Prostate gland (tissue), 2 donors: Measurements from ENCODE around the gene CCDC85A. TPM values are rescaled to one million over a fixed set of nuclear protein-coding genes. Genes with fewer than 3 reads are reported as not detected.

Experiments used
- DNase-seq: peaks from one replicate; pipeline ENCODE4 v3.0.0-alpha.2; 2019; ENCODE audit warnings: low spot score
- H3K27ac ChIP-seq, 2 donors: fragments of 200-600 bp; sonication (generic); 2 replicates each; pipeline ENCODE4 v1.5.1; 2017 to 2019
- H3K27me3 ChIP-seq: fragments of 200-600 bp; sonication (generic); replicated peaks from 2 replicates; pipeline ENCODE4 v1.5.1; 2019; ENCODE audit not compliant: insufficient read depth
- H3K36me3 ChIP-seq, 2 donors: fragments of 200-600 bp; sonication (generic); 1 replicate in 1 of 2; 2 replicates in 1 of 2; pipeline versions ENCODE4 v1.5.1 to v1.8.1; 2017 to 2019
- H3K4me1 ChIP-seq: fragments of 200-600 bp; sonication (generic); replicated peaks from 2 replicates; pipeline ENCODE4 v1.5.1; 2019
- H3K4me3 ChIP-seq, 2 donors: fragments of 200-600 bp; sonication (generic); 2 replicates each; pipeline ENCODE4 v1.5.1; 2017 to 2019
- H3K9me3 ChIP-seq: fragments of 200-600 bp; sonication (generic); 2 replicates; pipeline ENCODE4 v1.5.1; 2017
- POLR2A ChIP-seq: fragments of 450-650 bp; IDR thresholded peaks from one replicate; pipeline ENCODE4 v1.6.1; 2016; ENCODE audit warnings: antibody characterized with exemption, mild to moderate bottlenecking
- POLR2AphosphoS5 ChIP-seq: sonication (generic); formaldehyde crosslinking; IDR thresholded peaks from one replicate; pipeline ENCODE4 v1.6.1; 2017; ENCODE audit warnings: antibody characterized with exemption
- WGBS: methylation state at CpG from one replicate; pipeline ENCODE4 v1.1.5; 2018; 5-methylcytosine and 5-hydroxymethylcytosine counted together
- intact Hi-C: fragments of 100-400 bp; cut with DNase I; formaldehyde crosslinking; loops from one replicate; pipeline ENCODE4 v1.14.2; 2022
- total RNA-seq, 2 donors: library from RNA; depleted of rRNA; stranded (reverse); fragments of >200 nt; gene quantifications; one replicate each; pipeline ENCODE4 v1.1.0, GENCODE V29; 2016
- TF ChIP-seq, protein P1 (sequence below), 4 experiments: fragments of 200-600 bp in 2 of 4; fragments of 450-650 bp in 2 of 4; sonication (generic) in 2 of 4; IDR thresholded peaks; 1 replicate in 3 of 4; 2 replicates in 1 of 4; pipeline ENCODE4 v1.5.1; 2016 to 2019; ENCODE audit warnings: antibody characterized with exemption in 4 of 4, mild to moderate bottlenecking in 2 of 4, moderate library complexity in 2 of 4

CCDC85A gene
- total RNA-seq, 2 donors from 2014 or later = 1.5 to 4.5 TPM

DNA sequence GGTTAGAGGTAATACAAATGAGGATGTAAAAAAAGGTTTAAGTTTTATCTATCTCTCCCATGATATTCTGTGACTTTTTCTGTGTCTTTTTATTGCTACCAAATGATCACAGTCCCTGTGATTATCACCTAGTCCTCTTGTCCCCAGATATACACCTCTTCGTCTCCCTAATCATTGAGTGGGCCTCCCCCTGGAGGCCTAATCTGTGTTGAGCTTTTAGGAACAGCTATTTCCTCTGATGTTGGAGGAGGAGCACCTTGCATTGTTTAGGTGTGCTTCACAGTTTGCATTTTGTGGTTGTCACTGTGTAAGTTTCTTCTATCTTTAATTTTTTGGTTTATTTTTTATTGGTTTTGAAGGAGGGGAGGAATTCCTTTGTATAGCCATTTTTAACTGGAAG, 33.3 kb downstream of the CCDC85A start:
- H3K4me1 ChIP-seq = no peaks in the 10 kb centered on the region
- intact Hi-C loops = no loop called here
- TF ChIP-seq POLR2A (no peak), POLR2AphosphoS5 (no peak)
- TF ChIP-seq, protein P1, sequence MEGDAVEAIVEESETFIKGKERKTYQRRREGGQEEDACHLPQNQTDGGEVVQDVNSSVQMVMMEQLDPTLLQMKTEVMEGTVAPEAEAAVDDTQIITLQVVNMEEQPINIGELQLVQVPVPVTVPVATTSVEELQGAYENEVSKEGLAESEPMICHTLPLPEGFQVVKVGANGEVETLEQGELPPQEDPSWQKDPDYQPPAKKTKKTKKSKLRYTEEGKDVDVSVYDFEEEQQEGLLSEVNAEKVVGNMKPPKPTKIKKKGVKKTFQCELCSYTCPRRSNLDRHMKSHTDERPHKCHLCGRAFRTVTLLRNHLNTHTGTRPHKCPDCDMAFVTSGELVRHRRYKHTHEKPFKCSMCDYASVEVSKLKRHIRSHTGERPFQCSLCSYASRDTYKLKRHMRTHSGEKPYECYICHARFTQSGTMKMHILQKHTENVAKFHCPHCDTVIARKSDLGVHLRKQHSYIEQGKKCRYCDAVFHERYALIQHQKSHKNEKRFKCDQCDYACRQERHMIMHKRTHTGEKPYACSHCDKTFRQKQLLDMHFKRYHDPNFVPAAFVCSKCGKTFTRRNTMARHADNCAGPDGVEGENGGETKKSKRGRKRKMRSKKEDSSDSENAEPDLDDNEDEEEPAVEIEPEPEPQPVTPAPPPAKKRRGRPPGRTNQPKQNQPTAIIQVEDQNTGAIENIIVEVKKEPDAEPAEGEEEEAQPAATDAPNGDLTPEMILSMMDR (IDR thresholded peaks at IDR 0.05) = no peak
- no peak overlapping the region for H3K4me3 ChIP-seq
- H3K27me3 ChIP-seq = no peaks in the 10 kb centered on the region
- no peaks in the 10 kb centered on the region for H3K36me3 ChIP-seq
- DNase-seq = no peak
- H3K9me3 ChIP-seq = no peaks in the 10 kb centered on the region
- no peak overlapping the region for H3K27ac ChIP-seq
- WGBS = 88% methylated on average over 1 of the region's 1 CpG

DNA sequence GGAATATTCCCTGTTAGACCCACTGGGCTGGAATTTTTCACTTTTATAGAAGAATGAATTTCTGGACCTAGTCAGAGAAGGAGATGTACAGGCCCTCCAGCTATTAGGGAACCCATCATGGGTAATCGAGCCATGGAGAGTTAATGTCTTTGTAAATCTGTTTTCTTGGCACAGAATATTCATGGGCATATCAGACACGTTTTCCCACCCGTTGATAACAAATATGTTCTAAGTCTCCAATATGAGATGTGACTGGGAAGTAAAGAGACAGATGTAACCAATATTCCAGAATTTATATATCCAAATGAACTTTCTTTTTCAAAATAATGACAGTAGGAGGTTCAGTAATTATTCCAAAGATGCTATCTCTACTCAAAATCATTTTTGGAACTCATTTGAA, 38.7 kb downstream of the CCDC85A start:
- Histone ChIP-seq H3K27ac (no peak overlapping the region), H3K9me3 (no peaks in the 10 kb centered on the region), H3K4me1 (no peaks in the 10 kb centered on the region), H3K36me3 (no peaks in the 10 kb centered on the region), H3K4me3 (no peak overlapping the region), H3K27me3 (no peaks in the 10 kb centered on the region)
- intact Hi-C loops = no loop called here
- TF ChIP-seq POLR2AphosphoS5 = no peak
- TF ChIP-seq, protein P1 (IDR thresholded peaks at IDR 0.05) = no peak
- no peak for TF ChIP-seq POLR2A
- 73% methylated on average over 3 of the region's 3 CpGs for WGBS
- no peak for DNase-seq

DNA sequence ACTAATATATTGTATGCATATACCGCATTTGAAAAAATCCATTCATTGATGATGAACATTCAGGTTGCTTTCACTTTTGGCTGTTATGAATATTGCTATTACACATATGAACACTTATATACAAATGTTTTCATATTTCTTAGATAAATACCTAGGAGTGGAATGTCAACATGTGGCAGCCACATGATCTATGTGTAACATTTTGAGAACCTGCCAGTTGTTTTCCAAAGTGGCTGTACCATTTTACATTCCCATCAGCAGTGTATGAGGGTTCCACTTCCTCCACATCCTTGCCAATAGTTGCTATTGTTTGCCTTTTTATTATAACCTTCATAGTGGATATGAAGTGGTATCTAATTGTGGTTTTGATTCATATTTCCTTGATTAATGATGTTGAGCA, 40.5 kb downstream of the CCDC85A start:
- DNase-seq = no peak
- Histone ChIP-seq H3K4me3 (no peak overlapping the region), H3K27me3 (no peaks in the 10 kb centered on the region), H3K36me3 (no peaks in the 10 kb centered on the region), H3K4me1 (no peaks in the 10 kb centered on the region), H3K9me3 (no peaks in the 10 kb centered on the region), H3K27ac (no peak overlapping the region)
- WGBS = 97% methylated on average over 1 of the region's 1 CpG
- intact Hi-C loops = no loop called here
- TF ChIP-seq POLR2A (no peak), POLR2AphosphoS5 (no peak)
- TF ChIP-seq, protein P1 (IDR thresholded peaks at IDR 0.05) = no peak

DNA sequence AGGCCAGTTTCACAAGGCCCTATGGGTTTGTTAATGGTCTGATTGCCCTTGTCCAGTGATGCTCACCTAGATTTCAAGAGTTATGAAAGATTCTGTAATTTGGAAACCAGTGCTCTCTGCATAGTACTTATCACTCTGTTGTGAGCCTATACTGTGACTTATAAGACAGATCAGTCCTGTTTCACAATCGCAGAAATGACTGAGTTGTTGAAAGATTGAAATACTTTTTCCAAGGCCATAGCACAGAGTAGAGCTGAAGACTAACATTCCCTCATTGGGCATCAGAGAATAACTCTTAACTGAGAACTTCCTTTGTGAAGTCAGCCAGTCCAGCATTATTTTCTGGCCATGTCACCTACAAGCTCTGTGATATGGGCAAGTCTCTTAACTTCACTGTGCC, 44.0 kb downstream of the CCDC85A start:
- no peak for DNase-seq
- Histone ChIP-seq H3K27me3 (no peaks in the 10 kb centered on the region), H3K4me1 (no peaks in the 10 kb centered on the region), H3K9me3 (no peaks in the 10 kb centered on the region), H3K27ac (no peak overlapping the region), H3K36me3 (no peaks in the 10 kb centered on the region), H3K4me3 (no peak overlapping the region)
- intact Hi-C loops = no loop called here
- 100% methylated on average over 1 of the region's 1 CpG for WGBS
- TF ChIP-seq POLR2A = no peak
- TF ChIP-seq POLR2AphosphoS5 = no peak
- TF ChIP-seq, protein P1 (IDR thresholded peaks at IDR 0.05) = no peak

DNA sequence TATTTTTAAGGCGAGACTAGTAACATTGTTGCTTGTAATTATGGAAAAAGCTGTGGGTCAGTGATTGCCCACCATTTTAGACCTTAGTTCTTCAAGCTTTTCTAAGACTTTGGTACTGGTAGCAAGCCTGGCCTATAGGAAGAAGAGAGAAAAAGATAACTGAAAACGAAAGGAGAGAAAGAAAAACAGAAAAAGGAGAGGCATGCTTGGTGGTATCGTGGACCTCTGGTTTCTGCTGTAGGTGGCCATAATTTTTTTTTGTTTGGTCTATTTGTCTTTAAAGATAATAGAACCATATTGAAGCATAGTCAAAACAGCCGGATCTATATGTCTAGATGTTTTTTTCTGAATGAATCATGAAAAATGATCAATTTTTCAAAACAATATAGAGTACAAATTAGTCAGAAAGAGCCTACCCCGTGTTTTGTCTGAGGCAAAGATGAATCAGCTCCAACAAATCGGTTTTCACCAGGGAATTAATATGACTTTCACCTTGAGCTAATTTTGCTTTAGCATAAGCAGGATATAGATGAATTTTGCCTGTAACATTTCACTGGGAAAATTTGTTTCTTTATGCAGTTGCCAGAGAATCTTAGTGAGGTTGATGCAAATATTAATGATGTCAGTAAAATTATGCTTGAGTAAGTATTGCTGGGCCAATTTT, 45.7 kb downstream of the CCDC85A start:
- no peak for DNase-seq
- 88% methylated on average over 6 of the region's 6 CpGs for WGBS

More for the DNA sequence above, 45.7 kb downstream of the CCDC85A start:
- intact Hi-C loops = no loop called here
- Histone ChIP-seq H3K27me3 (no peaks in the 10 kb centered on the region), H3K4me3 (no peak overlapping the region), H3K4me1 (no peaks in the 10 kb centered on the region), H3K27ac (no peak overlapping the region), H3K36me3 (no peaks in the 10 kb centered on the region), H3K9me3 (no peaks in the 10 kb centered on the region)
- TF ChIP-seq, protein P1 (IDR thresholded peaks at IDR 0.05) = no peak
- TF ChIP-seq POLR2AphosphoS5 (no peak), POLR2A (no peak)
